H1 (cell line): ENCODE data around the gene NDUFS4. TPM values are rescaled to one million over a fixed set of nuclear protein-coding genes. Genes with fewer than 3 reads are reported as not detected.

Experiments used
- CTCF ChIA-PET: fragments of 300-600 bp; sonication (Branson Sonifier 250); formaldehyde crosslinking; loops from one replicate; lab custom pipeline; 2021; ENCODE audit not compliant: partially characterized antibody; lab: Charles Lee
- POLR2A ChIA-PET: fragments of 300-600 bp; sonication (Branson Sonifier 250); formaldehyde crosslinking; loops from one replicate; lab custom pipeline; 2021; ENCODE audit warnings: inconsistent platforms; ENCODE audit not compliant: partially characterized antibody; lab: Charles Lee
- DNase-seq, 2 experiments: peaks; one replicate each; pipeline versions ENCODE4 v3.0.0 to v3.0.0-alpha.2; 2010 to 2022; ENCODE audit warnings: low spot score in 2 of 2, low read depth in 1 of 2, mixed read lengths in 1 of 2
- FAIRE-seq: peaks from 2 replicates; lab custom pipeline; 2011; peaks lifted over from hg19 to GRCh38; lab: Jason Lieb, UNC
- H2AFZ ChIP-seq: 2 replicates; pipeline ENCODE4 v1.8.1; 2012; ENCODE audit warnings: low read length, inconsistent platforms
- H2AK5ac ChIP-seq: 2 replicates; pipeline ENCODE4 v1.6.1; 2013; ENCODE audit warnings: low read depth, low read length
- H2BK120ac ChIP-seq: replicated peaks from 2 replicates; pipeline ENCODE3; 2013; ENCODE audit warnings: low read depth, low read length, inconsistent platforms
- H2BK12ac ChIP-seq: 2 replicates; pipeline ENCODE4 v1.6.1; 2013; ENCODE audit warnings: low read depth, low read length
- H2BK15ac ChIP-seq: 2 replicates; pipeline ENCODE4 v1.6.1; 2013; ENCODE audit warnings: low read length
- H2BK20ac ChIP-seq: 2 replicates; pipeline ENCODE4 v1.6.1; 2013; ENCODE audit warnings: low read length
- H2BK5ac ChIP-seq: 2 replicates; pipeline ENCODE4 v1.6.1; 2013; ENCODE audit warnings: low read depth, low read length
- H3K14ac ChIP-seq: 2 replicates; pipeline ENCODE4 v1.6.1; 2013; ENCODE audit warnings: inconsistent platforms; ENCODE audit not compliant: insufficient read length
- H3K18ac ChIP-seq: 2 replicates; pipeline ENCODE4 v1.6.1; 2013; ENCODE audit warnings: low read length; ENCODE audit errors: extremely low read depth
- H3K23ac ChIP-seq: 2 replicates; pipeline ENCODE4 v1.6.1; 2013; ENCODE audit warnings: inconsistent platforms; ENCODE audit not compliant: insufficient read length
- H3K23me2 ChIP-seq: 2 replicates; pipeline ENCODE4 v1.6.1; 2013; ENCODE audit warnings: low read depth, low read length
- H3K27ac ChIP-seq: 2 replicates; pipeline ENCODE4 v1.6.1; 2011; ENCODE audit warnings: low read depth, low read length, inconsistent platforms
- H3K27me3 ChIP-seq, 4 experiments: replicated peaks in 1 of 4; 1 replicate in 1 of 4; 2 replicates in 3 of 4; pipeline versions ENCODE4 v1.6.1 to v1.8.1; 2011 to 2013; ENCODE audit warnings: low read length in 3 of 4, mild to moderate bottlenecking in 3 of 4, inconsistent platforms in 2 of 4, mixed read lengths in 2 of 4, moderate library complexity in 1 of 4; ENCODE audit not compliant: control insufficient read depth in 3 of 4, insufficient read depth in 3 of 4; ENCODE audit errors: extremely low read depth in 1 of 4
- H3K36me3 ChIP-seq, 4 experiments: 2 replicates each; pipeline versions ENCODE4 v1.6.1 to v1.8.1; 2011 to 2013; ENCODE audit warnings: mild to moderate bottlenecking in 4 of 4, low read length in 3 of 4, moderate library complexity in 2 of 4, control low read depth in 1 of 4, inconsistent platforms in 1 of 4; ENCODE audit not compliant: insufficient read depth in 4 of 4, control insufficient read depth in 2 of 4
- H3K4ac ChIP-seq: replicated peaks from 2 replicates; pipeline ENCODE3; 2013; ENCODE audit warnings: low read length, low read depth, mixed read lengths, inconsistent platforms; ENCODE audit not compliant: insufficient read length
- H3K4me1 ChIP-seq, 4 experiments: replicated peaks in 1 of 4; 1 replicate in 1 of 4; 2 replicates in 3 of 4; pipeline versions ENCODE4 v1.6.1 to v1.8.1; 2011 to 2013; ENCODE audit warnings: low read length in 3 of 4, inconsistent platforms in 2 of 4, mixed read lengths in 1 of 4; ENCODE audit not compliant: insufficient read depth in 4 of 4, control insufficient read depth in 3 of 4
- H3K4me2 ChIP-seq, 2 experiments: 2 replicates each; pipeline versions ENCODE4 v1.6.1 to v1.8.1; 2011 to 2013; ENCODE audit warnings: low read depth in 2 of 2, low read length in 2 of 2, control low read depth in 1 of 2, inconsistent platforms in 1 of 2, mild to moderate bottlenecking in 1 of 2; ENCODE audit not compliant: insufficient read depth in 1 of 2
- H3K4me3 ChIP-seq, 4 experiments: fragments of 200-600, 300-600 bp in 1 of 4; sonication (generic), shearing (Covaris generic), sonication (Bioruptor Twin) in 1 of 4; 2 replicates each; pipeline versions ENCODE4 v1.5.1 to v1.8.1; 2011 to 2016; ENCODE audit warnings: low read length in 4 of 4, low read depth in 3 of 4, control low read depth in 2 of 4, inconsistent platforms in 2 of 4, mild to moderate bottlenecking in 2 of 4, mixed read lengths in 1 of 4, moderate library complexity in 1 of 4; ENCODE audit not compliant: insufficient read depth in 2 of 4; ENCODE audit errors: extremely low read depth in 1 of 4
- H3K56ac ChIP-seq: replicated peaks from 2 replicates; pipeline ENCODE3; 2013; ENCODE audit warnings: low read depth, mild to moderate bottlenecking, mixed read lengths, low read length, inconsistent platforms; ENCODE audit not compliant: insufficient read length
- H3K79me1 ChIP-seq: 2 replicates; pipeline ENCODE4 v1.6.1; 2013; ENCODE audit warnings: low read depth, low read length, control low read depth
- H3K79me2 ChIP-seq, 2 experiments: 2 replicates each; pipeline versions ENCODE4 v1.6.1 to v1.8.1; 2012 to 2013; ENCODE audit warnings: low read length in 2 of 2, mild to moderate bottlenecking in 2 of 2, inconsistent platforms in 1 of 2; ENCODE audit not compliant: insufficient read depth in 2 of 2, control insufficient read depth in 1 of 2
- H3K9ac ChIP-seq, 4 experiments: replicated peaks in 1 of 4; 1 replicate in 1 of 4; 2 replicates in 3 of 4; pipeline versions ENCODE4 v1.6.1 to v1.8.1; 2011 to 2013; ENCODE audit warnings: low read depth in 3 of 4, low read length in 3 of 4, control low read depth in 2 of 4, mild to moderate bottlenecking in 2 of 4, moderate library complexity in 2 of 4, inconsistent platforms in 1 of 4; ENCODE audit errors: extremely low read depth in 1 of 4
- H3K9me3 ChIP-seq, 2 experiments: 2 replicates each; pipeline versions ENCODE4 v1.6.1 to v1.8.1; 2012 to 2013; ENCODE audit warnings: mild to moderate bottlenecking in 2 of 2, moderate library complexity in 2 of 2, control low read depth in 1 of 2, inconsistent platforms in 1 of 2, low read depth in 1 of 2, low read length in 1 of 2, mixed read lengths in 1 of 2; ENCODE audit not compliant: insufficient read depth in 2 of 2
- H4K20me1 ChIP-seq, 2 experiments: replicated peaks in 1 of 2; 2 replicates each; pipeline versions ENCODE3 to v1.8.1; 2011 to 2013; ENCODE audit warnings: inconsistent platforms in 2 of 2, low read length in 2 of 2, mild to moderate bottlenecking in 1 of 2; ENCODE audit not compliant: insufficient read depth in 2 of 2, control insufficient read depth in 1 of 2
- H4K5ac ChIP-seq: 2 replicates; pipeline ENCODE4 v1.6.1; 2013; ENCODE audit warnings: low read length, low read depth, mixed read lengths, inconsistent platforms; ENCODE audit not compliant: insufficient read length
- H4K8ac ChIP-seq: 2 replicates; pipeline ENCODE4 v1.8.0; 2013; ENCODE audit warnings: mild to moderate bottlenecking, moderate library complexity, low read length, inconsistent platforms; ENCODE audit not compliant: insufficient read depth; ENCODE audit errors: extremely low read depth
- H4K91ac ChIP-seq: replicated peaks from 2 replicates; pipeline ENCODE3; 2013; ENCODE audit warnings: low read length, mixed read lengths, inconsistent platforms; ENCODE audit not compliant: insufficient read length
- BCL11A ChIP-seq, 2 experiments: IDR thresholded peaks; one replicate each; pipeline ENCODE4 v1.6.1; 2011; ENCODE audit warnings: low read depth in 2 of 2, low read length in 2 of 2, mild to moderate bottlenecking in 2 of 2
- CREB1 ChIP-seq: IDR thresholded peaks from 2 replicates; pipeline ENCODE4 v1.6.1; 2012; ENCODE audit warnings: inconsistent platforms
- JUN ChIP-seq: IDR thresholded peaks from 2 replicates; pipeline ENCODE4 v1.6.1; 2011; ENCODE audit warnings: low read depth, mild to moderate bottlenecking, improper control_type of control experiment, low read length
- KDM1A ChIP-seq: fragments of 200-600, 300-600 bp; sonication (generic); IDR thresholded peaks from 2 replicates; pipeline ENCODE4 v1.7.1; 2016; ENCODE audit warnings: mild to moderate bottlenecking, low read length, borderline replicate concordance
- KDM5A ChIP-seq: fragments of 200-600 bp; IDR thresholded peaks from 2 replicates; pipeline ENCODE4 v1.7.1; 2012; ENCODE audit warnings: mild to moderate bottlenecking, low read length, inconsistent platforms, mixed read lengths
- NRF1 ChIP-seq: IDR thresholded peaks from 2 replicates; pipeline ENCODE4 v1.6.1; 2011; ENCODE audit warnings: mild to moderate bottlenecking, low read depth, low read length, improper control_type of control experiment
- RAD21 ChIP-seq, 2 experiments: IDR thresholded peaks in 1 of 2; conservative IDR thresholded peaks in 1 of 2; 2 replicates each; pipeline ENCODE4 v1.6.1; 2011; ENCODE audit warnings: low read depth in 2 of 2, low read length in 2 of 2, improper control_type of control experiment in 1 of 2, inconsistent platforms in 1 of 2, mild to moderate bottlenecking in 1 of 2, moderate library complexity in 1 of 2
- RNF2 ChIP-seq: fragments of 200-900, 300-1000 bp; sonication (generic); IDR thresholded peaks from 2 replicates; pipeline ENCODE4 v1.7.1; 2016; ENCODE audit warnings: borderline replicate concordance, low read depth, mild to moderate bottlenecking, antibody characterized with exemption, low read length; ENCODE audit not compliant: poor library complexity, severe bottlenecking; ENCODE audit errors: missing control alignments
- TAF7 ChIP-seq: optimal IDR thresholded peaks from 2 replicates; pipeline ENCODE3; 2011; ENCODE audit warnings: low read depth, mild to moderate bottlenecking, inconsistent platforms, low read length, moderate library complexity, borderline replicate concordance
- WGBS, 2 experiments: shearing (Covaris generic) in 1 of 2; methylation state at CpG; one replicate each; pipeline versions ENCODE4 v1.1.6 to v1.1.7; 2013 to 2015; ENCODE audit warnings: low lambda C conversion rate in 2 of 2, mixed read lengths in 2 of 2, inconsistent platforms in 1 of 2, low coverage in 1 of 2, missing lambda C conversion rate in 1 of 2; ENCODE audit not compliant: insufficient replicate concordance in 2 of 2, insufficient coverage in 1 of 2, insufficient read length in 1 of 2; ENCODE audit errors: extremely low coverage in 1 of 2, missing lambda C conversion rate in 1 of 2; 5-methylcytosine and 5-hydroxymethylcytosine counted together
- polyA plus RNA-seq, 7 experiments: library from polyadenylated mRNA; depleted of rRNA in 3 of 7; stranded (reverse) in 5 of 7; unstranded in 2 of 7; fragments of >200 nt in 5 of 7; fragments of 200-250 nt in 2 of 7; gene quantifications; 1 replicate in 5 of 7; 2 replicates in 1 of 7; 4 replicates in 1 of 7; pipeline versions ENCODE4 v1.2.1 to v1.2.3, GENCODE V29; 2011 to 2013; ENCODE audit warnings: missing spikeins in 2 of 7, mixed read lengths in 2 of 7
- total RNA-seq: library from RNA; stranded (reverse); fragmentation: NEBNext Ultra II Directional; extraction: Animal tissue kit (Norgen Biotek cat#: 25700); gene quantifications from 2 replicates; pipeline ENCODE4 v1.2.1, GENCODE V29; 2021
- TF ChIP-seq, protein P1 (sequence below): IDR thresholded peaks from 2 replicates; pipeline ENCODE4 v1.6.1; 2012; ENCODE audit warnings: inconsistent platforms
- TF ChIP-seq, protein P2 (sequence below): IDR thresholded peaks from 2 replicates; pipeline ENCODE4 v1.6.1; 2012; ENCODE audit warnings: inconsistent platforms
- TF ChIP-seq, protein P3 (sequence below): IDR thresholded peaks from 2 replicates; pipeline ENCODE4 v1.6.1; 2011; ENCODE audit warnings: low read depth, mild to moderate bottlenecking, low read length; ENCODE audit not compliant: insufficient read depth

Gene NDUFS4
- total and polyA plus RNA-seq, 2 of the 8 experiments (the other 6 are each of a cell fraction or from before 2014, with no cell fraction given): 74.6 to 75.9 TPM

DNA sequence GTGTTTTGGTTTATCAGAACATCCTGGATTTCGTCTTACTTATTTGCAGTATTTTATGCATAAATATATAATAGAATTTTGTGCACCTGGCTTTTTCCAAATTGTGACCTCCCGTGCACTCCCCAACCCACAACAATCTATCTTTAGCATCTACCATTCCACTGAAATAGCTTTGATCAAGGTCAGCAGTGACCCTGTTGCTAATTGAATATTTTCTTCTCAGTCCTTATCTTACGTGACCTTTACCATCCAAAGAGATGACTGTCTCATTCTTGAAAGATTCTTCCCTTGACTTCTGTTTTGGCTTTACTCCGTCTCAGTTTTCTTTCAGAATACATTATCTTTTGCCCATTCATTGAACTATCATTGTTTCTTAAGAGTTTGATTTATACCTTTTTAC is 18.4 kb downstream of the NDUFS4 start:
- no peaks in the 10 kb centered on the region for H3K36me3 ChIP-seq
- ChIA-PET CTCF (no interaction called here), POLR2A (no interaction called here)
- no peak overlapping the region for H3K56ac ChIP-seq
- no peak overlapping the region for H4K91ac ChIP-seq
- H2BK5ac ChIP-seq: no peak overlapping the region
- no peak overlapping the region for H3K4ac ChIP-seq
- H3K18ac ChIP-seq: no peak overlapping the region
- H2AFZ ChIP-seq: no peak overlapping the region
- H4K20me1 ChIP-seq: peaks cover 0 to 2% of the 10 kb centered on the region in 2 experiments
- H3K23me2 ChIP-seq: no peaks in the 10 kb centered on the region; the same call in 1 of the 2 replicates
- H3K4me1 ChIP-seq: peaks cover 0 to 6% (median 0%) of the 10 kb centered on the region in 4 experiments; a peak in 2 of 7 replicates
- peaks cover 5% of the 10 kb centered on the region for H3K79me1 ChIP-seq
- H4K8ac ChIP-seq: no peak overlapping the region
- H3K27ac ChIP-seq: no peak overlapping the region
- 93% methylated on average over 4 of the region's 4 CpGs; no CpG with 5 or more reads in 1 of the 2 experiments for WGBS, 2 experiments
- DNase-seq: no peak
- no peaks in the 10 kb centered on the region for H3K27me3 ChIP-seq
- no peak overlapping the region for H2AK5ac ChIP-seq
- FAIRE-seq: no peak
- H2BK120ac ChIP-seq: no peak overlapping the region
- no peak overlapping the region for H2BK15ac ChIP-seq
- H3K9me3 ChIP-seq: no peaks in the 10 kb centered on the region
- H3K79me2 ChIP-seq: peaks cover 13 to 92% of the 10 kb centered on the region in 2 experiments
- H2BK20ac ChIP-seq: no peak overlapping the region
- no peak overlapping the region for H3K14ac ChIP-seq
- H3K9ac ChIP-seq: no peak overlapping the region
- no peak overlapping the region for H4K5ac ChIP-seq
- no peak overlapping the region for H3K23ac ChIP-seq
- no peak overlapping the region for H3K4me3 ChIP-seq
- no peak overlapping the region for H3K4me2 ChIP-seq
- H2BK12ac ChIP-seq: no peak overlapping the region
- TF ChIP-seq, protein P1, sequence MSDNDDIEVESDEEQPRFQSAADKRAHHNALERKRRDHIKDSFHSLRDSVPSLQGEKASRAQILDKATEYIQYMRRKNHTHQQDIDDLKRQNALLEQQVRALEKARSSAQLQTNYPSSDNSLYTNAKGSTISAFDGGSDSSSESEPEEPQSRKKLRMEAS: no peak
- TF ChIP-seq JUN (no peak), RNF2 (no peak), RAD21 (IDR thresholded peaks at IDR 0.05 in 1 of 2, conservative IDR thresholded peaks at IDR 0.05 in 1 of 2; ENCODE audit: low read depth in 2 of 2, low read length in 2 of 2) (no peak), KDM5A (no peak), KDM1A (no peak), BCL11A (IDR thresholded peaks at IDR 0.05; ENCODE audit: low read depth in 2 of 2, low read length in 2 of 2) (no peak), TAF7 (no peak), NRF1 (no peak), CREB1 (no peak)
- TF ChIP-seq, protein P2, sequence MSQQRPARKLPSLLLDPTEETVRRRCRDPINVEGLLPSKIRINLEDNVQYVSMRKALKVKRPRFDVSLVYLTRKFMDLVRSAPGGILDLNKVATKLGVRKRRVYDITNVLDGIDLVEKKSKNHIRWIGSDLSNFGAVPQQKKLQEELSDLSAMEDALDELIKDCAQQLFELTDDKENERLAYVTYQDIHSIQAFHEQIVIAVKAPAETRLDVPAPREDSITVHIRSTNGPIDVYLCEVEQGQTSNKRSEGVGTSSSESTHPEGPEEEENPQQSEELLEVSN: no peak
- TF ChIP-seq, protein P3, sequence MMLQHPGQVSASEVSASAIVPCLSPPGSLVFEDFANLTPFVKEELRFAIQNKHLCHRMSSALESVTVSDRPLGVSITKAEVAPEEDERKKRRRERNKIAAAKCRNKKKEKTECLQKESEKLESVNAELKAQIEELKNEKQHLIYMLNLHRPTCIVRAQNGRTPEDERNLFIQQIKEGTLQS: no peak
